Measurements from ENCODE around the gene SOX2.

The SOX2 gene

DNA sequence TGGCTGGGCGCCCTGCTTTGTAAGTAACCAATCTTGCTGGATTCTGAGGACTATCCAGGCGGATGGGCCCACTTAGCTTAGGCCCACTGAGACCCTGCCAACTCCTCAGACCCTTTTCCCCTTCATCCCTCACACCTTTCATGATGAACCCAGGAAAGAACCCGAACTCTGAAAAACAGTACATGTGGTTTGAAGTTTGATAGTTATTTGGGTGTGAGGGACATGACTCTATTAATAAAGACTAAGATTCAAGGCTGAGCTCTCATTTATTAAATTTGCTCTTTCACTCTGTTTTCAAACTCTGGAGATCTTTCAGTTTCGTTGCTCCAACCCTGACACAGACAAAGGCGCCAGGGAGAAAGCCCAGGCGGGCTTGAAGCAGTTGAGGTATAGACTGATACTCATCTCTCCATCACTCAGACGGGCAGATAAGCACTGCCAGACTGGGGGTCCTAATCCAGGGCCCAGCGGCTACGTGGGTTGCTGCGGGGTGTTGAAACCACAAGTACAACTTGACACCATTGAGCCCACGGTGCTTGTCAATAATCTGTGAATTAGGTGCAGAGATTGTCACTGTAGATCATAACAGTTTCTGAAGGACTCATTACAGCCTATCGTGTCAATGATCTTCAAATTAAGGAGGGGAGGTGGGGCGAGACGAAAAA, 7.2 kb upstream of the SOX2 start:
- no peak for DNase-seq (ENCODE audit: low read depth)

DNA sequence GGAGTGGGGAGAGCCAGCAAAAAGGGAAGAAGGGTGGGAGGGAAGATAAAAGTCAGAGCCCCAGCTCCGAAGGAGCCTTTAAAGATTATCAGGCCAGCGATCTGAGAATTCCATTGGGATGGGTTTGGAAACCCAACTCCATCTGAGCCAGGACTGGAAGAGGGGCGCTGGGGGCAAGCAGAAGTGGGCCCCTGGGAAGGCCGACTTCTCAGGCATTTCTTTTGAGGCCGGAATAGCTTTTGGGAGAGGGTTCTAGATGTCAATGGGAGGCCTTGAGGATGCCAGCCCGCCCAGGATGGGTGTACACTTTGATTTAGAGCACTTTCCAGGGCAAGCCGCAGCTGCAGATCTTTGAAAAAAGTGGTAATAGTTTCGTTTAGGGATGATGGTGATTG, 6.6 kb upstream of the SOX2 start:
- no peak for DNase-seq (ENCODE audit: low read depth)

DNA sequence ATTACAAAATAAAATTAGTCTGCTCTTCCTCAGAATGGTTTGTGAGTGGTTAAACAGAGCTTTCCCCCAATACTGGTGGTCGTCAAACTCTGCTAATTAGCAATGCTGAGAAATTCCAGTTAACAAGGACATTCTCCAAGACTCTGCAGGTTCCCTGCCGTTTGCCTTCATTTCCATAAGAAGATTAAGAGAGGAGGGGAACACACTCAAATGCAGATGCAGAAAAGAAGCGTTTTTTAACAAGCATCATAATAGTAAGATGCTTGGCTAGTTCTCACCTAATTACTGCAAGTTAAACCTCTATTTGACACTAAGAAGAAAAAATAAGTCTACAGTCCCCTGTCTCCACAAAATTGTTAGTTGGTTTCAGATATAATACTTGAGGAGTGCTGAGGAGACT, 3.7 kb upstream of the SOX2 start:
- no peak for DNase-seq (ENCODE audit: low read depth)

DNA sequence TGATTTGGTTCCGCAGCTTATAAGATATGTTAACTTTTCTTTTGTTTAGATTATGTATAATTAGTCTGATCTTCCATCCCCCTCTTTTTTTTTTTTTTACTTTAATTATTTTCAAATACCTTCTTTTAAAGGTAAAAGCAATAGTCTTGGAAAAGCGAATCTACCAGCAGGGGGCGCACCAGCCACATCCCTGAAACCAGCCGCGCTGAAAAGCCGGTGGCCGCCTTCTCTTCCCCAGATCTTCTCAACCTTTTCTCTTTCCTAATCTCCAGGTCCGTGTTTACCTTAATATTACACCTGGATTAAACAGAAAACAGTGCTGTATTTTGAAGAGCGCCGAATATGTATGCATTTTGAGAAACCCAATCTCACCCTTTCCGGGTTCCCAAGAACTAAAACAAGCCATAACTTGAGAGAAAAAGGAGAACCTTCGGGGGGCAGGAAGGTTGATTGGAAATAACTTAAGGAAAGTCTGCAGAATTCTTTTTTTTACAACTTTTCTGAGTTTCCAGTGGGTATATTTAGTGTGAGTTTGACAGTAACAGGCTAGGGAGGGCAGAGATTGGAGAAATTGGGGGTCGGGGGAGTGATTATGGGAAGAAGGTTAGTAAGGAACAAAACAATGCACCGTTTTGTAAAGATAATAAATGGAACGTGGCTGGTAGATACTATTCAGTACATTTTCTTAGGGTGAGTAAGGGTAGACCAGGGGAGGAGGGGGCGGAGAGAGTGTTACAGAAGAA, 2.0 kb upstream of the SOX2 start:
- DNase-seq (ENCODE audit: low read depth) = no peak

- DNase-seq (ENCODE audit: low read depth) = no peak
Observed at GRCh38 chr3:181710345-181711291, 1.1 kb upstream of the SOX2 start.

- DNase-seq (ENCODE audit: low read depth) = no peak
Observed at GRCh38 chr3:181712226-181712552, 464 bp downstream of the SOX2 start.

- DNase-seq (ENCODE audit: low read depth) = no peak
Observed at GRCh38 chr3:181712553-181713279, 991 bp downstream of the SOX2 start.

GRCh38 chr3:181713280-181713647, 1.5 kb downstream of the SOX2 start:
- no peak for DNase-seq (ENCODE audit: low read depth)

DNA sequence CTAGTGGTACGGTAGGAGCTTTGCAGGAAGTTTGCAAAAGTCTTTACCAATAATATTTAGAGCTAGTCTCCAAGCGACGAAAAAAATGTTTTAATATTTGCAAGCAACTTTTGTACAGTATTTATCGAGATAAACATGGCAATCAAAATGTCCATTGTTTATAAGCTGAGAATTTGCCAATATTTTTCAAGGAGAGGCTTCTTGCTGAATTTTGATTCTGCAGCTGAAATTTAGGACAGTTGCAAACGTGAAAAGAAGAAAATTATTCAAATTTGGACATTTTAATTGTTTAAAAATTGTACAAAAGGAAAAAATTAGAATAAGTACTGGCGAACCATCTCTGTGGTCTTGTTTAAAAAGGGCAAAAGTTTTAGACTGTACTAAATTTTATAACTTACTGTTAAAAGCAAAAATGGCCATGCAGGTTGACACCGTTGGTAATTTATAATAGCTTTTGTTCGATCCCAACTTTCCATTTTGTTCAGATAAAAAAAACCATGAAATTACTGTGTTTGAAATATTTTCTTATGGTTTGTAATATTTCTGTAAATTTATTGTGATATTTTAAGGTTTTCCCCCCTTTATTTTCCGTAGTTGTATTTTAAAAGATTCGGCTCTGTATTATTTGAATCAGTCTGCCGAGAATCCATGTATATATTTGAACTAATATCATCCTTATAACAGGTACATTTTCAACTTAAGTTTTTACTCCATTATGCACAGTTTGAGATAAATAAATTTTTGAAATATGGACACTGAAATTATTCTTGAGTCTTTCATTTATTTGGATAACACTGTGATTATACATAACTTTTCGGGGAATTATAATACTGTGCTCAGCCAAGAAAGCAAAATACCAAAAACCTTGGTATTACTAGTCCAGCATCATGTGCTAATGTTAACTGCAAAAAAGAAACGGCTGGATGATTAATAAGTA, 2.2 kb downstream of the SOX2 start:
- no peak for DNase-seq (ENCODE audit: low read depth)

GRCh38 chr3:181715571-181716340, 4.0 kb downstream of the SOX2 start:
- DNase-seq (ENCODE audit: low read depth) = no peak

GRCh38 chr3:181716966-181717365, 5.2 kb downstream of the SOX2 start:
- no peak for DNase-seq (ENCODE audit: low read depth)

DNA sequence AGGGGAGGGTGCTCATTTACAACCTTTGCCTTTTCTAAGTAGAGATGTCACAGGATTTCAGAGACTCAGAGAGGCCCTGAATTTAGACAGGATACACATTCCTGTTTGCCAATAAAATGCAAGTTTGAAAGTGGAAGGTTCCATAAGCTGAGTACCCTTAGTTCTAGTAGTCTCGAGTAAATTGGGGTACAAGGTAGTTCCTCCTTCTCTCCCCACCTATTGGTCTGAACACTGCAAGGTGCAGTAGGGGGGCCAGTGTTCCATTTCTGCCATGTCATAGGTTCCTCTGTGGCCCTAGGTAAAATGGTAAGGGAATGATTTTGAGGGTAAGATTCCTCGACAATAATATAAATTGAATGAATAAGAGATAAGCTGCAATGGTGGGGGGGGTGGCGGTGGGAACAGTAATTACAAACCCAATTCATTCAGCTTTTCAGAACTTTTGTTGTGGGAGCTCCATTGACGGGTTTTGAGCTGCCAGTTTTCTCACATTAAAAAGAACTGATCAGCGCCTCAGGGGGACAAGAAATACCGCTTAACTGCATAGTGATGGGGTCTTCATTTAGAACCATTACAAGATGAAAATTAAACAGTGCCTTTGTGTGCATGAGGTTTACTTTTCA, 5.9 kb downstream of the SOX2 start:
- no peak for DNase-seq (ENCODE audit: low read depth)

- no peak for DNase-seq (ENCODE audit: low read depth)
Observed at GRCh38 chr3:181718369-181718768, 6.6 kb downstream of the SOX2 start.

DNA sequence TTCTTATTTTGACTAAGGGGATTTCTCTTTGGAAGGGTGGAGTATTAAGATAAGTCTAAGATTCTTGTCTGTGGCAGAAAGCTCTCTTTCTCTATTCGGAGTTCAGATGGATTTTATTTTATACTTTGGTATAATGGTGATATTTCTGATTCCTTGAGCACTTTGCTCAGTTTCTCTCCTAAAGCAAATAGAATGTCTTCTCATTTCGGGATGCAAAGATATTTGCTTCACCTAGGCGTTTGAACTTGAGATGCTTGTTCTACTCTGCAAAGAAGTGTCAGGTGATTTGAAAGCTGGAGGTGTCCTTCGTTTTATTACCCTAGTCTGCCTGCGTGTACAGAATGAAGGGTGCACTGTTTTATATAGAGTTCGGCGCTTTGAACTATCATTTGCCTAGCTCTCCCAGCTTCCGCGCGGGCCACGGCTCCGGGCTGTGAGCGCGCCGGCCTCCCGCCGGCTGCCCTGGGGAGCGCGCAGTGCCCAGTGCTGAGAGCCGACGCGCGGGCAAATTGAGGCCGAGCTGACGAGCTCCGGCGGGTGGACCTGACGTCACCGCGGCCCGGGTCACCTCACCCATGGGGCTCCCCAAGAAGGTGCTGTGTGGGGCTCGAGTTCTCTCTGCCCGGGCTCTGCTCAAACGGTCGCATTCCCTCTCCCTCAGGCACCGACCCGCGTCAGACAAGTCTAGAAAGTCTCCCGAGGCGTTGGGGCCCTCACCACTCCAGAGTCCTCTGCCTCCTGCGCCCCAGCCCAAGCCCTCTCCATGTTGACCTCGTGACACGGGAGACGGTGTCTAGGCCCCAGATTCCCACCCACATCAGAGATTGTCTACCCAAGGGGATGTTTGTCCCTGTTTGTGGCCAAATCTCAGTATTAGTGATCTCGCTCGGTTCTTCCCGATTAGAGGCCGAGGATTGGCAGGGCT, 7.5 kb downstream of the SOX2 start:
- no peak for DNase-seq (ENCODE audit: low read depth)

GRCh38 chr3:181719991-181720680, 8.4 kb downstream of the SOX2 start:
- DNase-seq (ENCODE audit: low read depth) = no peak

- DNase-seq (ENCODE audit: low read depth) = no peak
Observed at GRCh38 chr3:181721046-181721875, 9.5 kb downstream of the SOX2 start.

- no peak for DNase-seq (ENCODE audit: low read depth)
Observed at GRCh38 chr3:181722156-181722555, 10.4 kb downstream of the SOX2 start.
